Fibroblast of upper back skin (primary cell): ENCODE results near the gene ZNF441.
A peak's percentile ranks its signal among the peaks of the same experiment; 100 is the strongest.
"Not testable (repeated sequence)": the region's sequence is repeated elsewhere in the genome, so short reads cannot be mapped to it uniquely, and the experiment has no call there.

Source experiments
- DNase-seq: peaks from one replicate; pipeline ENCODE4 v3.0.0-alpha.2; 2013

The ZNF441 gene

DNA sequence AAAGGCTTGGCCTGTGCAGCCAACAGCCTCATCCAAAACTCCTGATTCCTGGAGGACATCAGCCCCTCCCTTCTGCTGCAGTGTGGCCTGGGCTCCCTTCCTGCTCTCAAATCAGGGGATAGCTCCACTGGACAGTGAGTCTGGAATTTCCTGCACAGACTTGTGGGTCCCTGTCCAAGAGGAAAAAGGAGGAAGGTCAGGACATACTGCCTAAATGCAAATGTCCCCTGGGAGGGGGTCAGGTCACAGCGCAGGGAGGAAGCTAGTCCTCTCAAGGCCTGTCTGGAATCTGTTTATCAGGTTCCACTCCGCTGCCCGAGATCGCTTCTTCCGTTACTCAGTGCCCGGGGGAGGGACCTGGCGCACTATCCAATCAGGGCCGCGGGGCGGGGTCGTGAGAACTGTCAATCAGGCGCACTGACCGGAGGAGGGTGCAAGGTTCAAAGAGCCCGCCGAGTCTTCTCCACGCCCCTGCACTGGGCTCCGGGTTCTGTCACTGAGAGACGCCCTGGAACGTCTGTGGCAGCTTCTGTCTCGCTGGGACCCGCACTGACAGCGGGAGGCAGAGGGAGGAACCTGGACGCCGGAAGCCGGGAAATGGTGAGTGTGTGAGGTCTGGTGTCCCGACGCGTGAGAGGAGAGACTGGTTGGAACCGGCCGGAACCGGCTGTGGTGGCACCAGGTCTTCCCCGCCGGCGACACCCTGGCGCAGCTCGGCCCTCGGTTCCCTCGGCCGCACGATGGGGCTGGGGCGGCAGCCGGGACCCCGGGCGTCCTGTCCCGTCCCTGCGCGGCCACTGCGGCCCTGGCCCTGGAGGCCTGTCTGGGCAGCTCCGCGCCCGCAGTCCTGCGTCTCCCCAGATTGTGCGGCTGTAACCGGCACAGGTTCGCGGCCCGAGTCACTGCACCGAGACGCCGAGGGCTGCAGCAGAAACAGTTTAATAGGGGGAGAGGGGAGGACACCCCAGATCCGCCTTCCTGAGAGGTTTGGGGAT is at the start of gene ZNF441:
ZNF441 (plus strand) TSS at position 404 of the 995 bp plus-strand sequence; CDS start at position 598, 194 bp downstream.
- DNase-seq: peak; percentile 91

DNA sequence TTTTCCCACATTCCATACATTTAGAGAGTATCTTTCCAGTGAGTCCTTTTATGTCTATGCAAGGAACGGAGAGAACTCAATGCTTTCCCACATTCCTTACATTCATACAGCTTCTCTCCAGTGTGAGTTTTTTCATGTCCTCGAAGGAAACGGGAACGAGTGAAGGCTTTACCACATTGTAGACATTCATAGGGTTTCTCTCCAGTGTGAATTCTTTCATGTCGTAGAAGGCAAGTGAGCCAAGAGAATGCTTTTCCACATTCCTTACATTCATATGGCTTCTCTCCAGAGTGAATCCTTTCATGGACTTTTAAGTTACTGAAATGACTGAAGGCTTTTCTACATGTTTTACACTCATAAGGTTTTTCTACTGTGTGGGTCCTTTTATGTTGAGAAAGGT is 45.1 kb upstream of the ZNF441 start:
- DNase-seq: no peak

DNA sequence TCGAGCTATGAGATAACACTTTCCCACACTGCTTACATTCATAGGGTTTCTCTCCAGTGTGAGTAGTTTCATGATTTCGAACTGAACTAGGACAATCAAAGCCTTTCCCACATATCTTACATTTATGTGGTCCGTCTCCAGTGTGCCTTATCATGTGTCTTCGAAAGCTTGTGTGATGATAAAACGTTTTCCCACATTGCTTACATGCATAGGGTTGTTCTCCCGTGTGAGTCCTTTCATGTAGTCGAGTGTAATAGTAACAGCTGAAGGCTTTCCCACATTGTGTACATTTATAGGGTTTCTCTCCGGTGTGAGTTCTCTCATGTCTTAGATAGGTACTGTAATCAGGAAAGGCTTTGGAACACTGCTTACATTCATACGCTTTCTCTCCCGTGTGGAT is 44.4 kb upstream of the ZNF441 start:
- DNase-seq: no peak

DNA sequence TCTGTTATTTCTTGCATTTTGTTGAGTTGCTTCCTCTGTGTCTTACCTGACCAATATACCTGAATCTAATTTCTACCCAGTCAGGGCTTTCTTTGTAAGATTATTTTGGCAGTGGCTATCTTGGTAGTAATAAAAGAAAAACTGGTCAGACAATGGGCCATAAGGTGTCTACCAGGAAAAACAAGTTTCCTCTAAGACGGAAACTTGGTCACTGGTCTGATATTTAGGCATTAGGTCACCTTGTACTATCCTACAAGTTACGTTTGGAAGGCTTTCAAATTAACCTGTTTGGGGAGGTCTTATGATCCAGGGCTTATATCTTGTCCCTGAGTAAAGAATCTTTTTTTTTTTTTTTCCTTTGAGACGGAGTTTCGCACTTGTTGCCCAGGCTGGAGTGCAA is 37.2 kb upstream of the ZNF441 start:
- no peak for DNase-seq

DNA sequence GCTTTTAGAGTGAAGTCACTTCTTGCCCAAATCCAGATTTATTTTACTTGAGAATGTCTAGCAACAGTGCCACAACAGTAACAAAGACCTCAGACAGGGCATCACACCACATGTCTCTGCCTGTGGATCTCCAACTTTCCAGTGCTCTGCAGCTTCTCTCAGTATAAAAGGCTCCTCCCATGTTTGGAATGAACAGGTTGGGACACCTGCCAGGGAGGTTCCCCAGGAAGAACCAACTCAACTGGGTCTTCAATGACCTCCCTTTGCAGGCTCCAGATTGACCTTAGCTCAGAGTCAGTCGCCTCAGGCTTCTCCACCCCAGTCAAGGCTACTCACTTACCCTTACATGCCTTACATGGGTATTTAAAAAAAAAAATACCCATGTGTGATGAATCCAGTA is 31.4 kb upstream of the ZNF441 start:
- no peak for DNase-seq

DNA sequence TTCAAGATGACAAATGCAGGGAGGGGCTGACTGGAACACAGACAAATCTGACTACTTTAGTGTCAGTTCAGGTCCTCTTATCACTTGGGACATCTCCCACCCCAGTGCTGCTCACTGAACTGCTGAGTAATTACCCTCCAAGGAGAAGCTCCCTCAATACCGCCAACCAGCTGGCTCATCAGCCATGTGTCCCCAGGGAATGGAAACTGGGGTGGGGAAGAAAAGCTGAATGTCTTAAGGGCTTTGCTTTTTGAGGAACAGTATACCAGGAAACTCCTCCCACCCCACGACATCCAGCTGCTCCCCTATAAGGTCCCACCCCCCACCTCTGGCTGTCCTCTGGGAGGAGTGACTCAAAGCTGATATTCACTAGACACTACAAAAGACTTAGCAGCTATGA is 30.1 kb upstream of the ZNF441 start:
- peak; percentile 38 for DNase-seq

DNA sequence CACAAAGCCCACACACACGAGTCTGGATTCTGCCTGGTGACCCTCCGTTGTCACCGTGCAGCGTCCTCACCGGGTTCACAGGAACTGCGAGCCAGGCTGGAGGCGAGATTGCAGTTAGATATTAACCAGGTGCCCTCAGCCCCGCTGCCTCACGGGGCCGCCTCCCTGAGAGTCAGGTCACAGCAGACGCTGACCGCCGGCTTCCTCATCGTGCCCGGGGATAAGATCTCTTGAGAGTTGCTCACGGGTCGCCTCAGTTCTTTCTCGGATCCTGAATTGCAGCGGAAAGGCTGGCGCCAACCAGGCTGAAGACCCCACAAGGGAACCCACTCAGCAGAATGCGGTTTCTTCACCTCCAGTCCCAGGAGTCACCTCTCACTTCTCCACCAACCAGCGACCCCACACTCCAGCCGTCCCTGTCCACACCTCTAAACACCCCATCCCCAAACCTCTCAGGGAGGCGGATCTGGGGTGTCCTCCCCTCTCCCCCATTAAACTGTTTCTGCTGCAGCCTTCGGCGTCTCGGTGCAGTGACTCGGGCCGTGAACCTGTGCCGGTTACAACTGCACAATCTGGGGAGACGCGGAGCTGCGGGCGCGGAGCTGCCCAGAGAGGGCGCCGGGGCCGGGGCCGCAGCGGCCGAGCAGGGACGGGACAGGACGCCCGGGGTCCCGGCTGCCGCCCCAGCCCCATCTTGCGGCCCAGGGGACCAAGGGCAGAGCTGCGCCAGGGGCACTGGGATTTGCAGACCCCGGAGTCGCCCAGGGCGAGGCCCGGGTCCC is 28.6 kb upstream of the ZNF441 start:
- DNase-seq: no peak

DNA sequence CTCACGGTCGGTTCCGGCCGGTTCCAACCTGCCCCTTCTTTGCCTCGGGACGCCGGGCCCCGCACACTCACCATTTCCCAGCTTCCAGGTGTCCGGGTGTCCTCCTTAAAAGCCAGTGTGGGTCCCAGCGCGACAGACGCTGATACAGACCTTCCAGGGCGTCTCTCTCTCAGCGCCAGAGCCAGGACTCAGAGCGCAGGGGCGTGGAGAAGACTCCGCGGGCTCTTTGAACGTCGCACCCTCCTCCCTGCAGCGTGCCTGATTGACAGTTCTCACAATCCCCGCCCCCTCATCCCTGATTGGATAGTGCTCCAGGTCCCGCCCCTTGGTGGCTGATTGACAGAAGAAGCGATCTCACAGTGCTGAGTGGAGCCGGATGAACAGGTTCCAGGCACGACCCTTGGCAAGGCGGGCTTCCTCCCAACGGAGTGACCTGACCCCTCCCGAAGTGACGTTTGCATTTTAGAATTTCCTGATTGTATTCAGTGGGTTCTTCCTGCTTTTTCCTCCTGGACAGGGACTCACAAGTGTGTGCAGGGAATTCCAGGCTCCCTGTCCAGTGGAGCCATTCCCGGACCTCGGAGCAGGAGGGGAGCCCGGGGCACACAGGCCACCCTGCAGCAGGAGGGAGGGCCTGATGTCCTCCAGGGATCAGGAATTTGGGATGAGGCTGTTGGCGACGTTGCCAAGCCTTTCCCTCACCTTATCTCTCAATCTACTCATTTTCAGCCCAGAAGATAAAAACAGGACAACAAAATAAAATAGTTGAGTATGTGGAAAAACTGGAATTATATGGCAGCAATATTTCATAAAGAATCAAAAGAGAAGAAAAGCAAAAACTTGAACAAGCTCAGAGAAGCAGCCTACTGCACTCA is 27.8 kb upstream of the ZNF441 start, which contains the start of gene ZNF823:
ZNF823 (minus strand) TSS at position 201 of the 875 bp plus-strand sequence; CDS start at position 74, 127 bp downstream.
- peak; percentile 98 for DNase-seq

DNA sequence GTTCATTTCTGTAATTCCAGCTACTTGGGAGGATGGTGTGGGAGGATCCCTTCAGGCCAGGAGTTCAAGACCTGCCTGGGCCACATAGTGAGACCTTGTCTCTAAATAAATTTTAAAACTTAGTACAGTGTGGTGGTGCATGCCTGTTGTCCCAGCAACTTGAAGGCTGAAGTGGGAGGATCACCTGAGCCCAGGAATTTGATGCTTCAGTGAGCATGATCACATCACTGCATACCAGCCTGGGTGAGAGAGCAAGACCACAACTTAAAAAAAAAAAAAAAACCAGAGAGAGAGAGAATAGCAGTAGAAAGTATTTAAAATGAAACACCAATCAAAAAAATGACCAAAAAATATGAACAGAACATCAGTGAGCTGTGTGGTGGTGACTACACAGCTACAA is 20.9 kb upstream of the ZNF441 start:
- DNase-seq: no peak

DNA sequence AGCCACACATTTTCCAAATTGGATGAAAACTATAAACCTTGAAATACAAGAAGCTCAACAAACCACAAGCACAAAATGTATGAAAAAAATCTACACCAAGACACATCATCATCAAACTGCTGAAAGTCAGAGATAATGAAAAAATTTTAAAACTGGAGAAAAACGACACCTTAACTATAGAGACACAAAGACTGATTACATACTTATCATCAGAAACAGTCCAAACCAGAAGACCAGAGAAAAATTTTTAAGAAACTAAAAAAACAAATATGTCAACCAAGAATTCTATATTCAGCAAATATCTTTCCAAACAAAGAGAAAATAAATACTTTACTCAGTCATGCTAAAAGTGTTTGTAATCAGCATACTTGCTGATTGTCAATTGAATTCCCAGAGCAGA is 19.5 kb upstream of the ZNF441 start:
- DNase-seq: no peak

DNA sequence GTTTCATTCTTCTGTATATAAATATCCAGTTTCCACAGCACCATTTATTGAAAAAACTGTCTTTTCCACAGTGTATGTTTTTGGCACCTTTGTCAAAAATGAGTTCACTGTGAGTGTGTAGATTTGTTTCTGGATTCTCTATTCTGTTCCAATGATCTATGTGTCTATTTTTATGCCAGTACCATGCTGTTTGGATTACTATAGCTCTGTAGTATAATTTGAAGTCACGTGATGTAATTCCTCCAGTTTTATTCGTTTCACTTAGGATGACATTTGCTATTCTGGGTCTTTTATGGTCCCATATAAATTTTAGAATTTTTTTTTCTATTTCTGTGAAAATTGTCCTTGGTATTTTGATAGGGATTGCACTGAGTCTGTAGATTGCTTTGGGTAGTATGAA is 17.0 kb upstream of the ZNF441 start:
- no peak for DNase-seq

DNA sequence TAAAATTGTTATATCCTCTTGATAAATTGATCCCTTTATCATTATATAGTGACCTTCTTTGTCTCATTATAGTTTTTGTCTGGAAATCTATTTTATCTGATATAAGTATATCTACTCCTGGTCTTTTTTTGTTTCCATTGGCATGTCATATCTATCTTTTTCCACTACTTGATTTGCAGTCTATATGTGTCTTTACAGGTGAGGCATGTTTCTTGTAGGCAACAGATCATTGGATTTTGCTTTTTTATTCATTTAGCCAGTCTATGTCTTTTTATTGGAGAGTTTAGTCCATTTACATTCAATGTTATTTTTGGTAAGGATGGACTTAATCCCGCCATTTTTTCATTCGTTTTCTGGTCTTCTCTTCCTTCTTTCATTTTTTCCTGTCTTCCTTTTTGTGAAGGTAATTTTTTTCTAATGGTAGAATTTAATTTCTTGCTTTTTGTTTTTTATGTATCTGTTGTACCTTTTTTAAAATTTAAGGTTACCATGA is 14.5 kb upstream of the ZNF441 start:
- DNase-seq: no peak

DNA sequence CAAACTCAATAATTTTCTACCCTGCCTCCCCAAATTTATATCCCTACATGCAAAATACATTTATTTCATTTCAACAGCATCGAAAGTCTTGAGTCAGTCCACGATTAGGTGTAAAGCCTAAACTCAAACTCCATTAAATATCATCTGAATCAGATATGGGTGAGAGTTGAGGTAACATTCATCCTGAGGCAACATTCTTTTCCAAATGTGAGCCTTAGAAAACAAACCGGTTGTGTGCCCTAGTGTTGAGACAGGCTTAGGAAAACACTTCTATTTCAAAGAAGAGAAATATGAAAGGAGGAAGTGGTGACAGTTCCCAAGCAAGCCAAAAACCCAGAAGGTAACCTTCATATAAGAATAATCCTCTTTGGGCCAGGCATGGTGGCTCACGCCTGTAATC is 12.1 kb upstream of the ZNF441 start:
- no peak for DNase-seq

DNA sequence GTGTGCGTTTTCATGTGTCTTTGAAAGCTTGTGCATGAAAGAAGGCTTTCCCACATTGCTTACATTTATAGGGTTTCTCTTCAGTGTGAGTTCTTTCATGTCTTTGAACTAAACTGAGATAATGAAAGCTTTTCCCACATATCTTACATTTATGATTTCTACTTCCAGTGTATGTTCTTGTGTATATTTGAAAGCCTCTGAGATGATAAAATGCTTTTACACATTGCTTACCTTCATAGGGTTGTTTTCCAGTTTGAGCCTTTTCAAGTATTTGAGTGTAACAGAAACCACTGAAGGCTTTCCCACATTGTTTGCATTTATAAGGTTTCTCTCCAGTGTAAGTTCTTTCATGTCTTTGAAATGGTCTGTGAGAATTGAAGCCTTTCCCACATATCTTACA is 9.8 kb upstream of the ZNF441 start:
- DNase-seq: no peak

DNA sequence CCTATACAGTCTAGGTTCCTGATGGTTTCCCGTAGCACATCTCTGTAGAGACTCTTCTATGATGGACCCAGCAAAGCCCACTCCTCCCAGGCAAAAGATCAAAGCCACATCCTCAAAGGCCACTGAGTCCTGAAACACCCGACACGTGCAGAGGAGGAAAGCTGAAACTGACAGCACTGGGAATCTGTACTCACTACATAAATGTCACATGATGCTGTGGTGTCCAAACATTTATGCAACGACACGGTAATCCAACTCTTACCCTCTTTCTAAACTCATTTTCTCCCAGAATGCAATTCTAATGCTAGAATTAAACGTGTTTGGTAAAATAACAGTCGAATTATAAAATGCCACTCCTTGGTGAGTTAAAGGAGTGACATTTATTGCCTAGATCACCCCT is 7.0 kb upstream of the ZNF441 start:
- no peak for DNase-seq

DNA sequence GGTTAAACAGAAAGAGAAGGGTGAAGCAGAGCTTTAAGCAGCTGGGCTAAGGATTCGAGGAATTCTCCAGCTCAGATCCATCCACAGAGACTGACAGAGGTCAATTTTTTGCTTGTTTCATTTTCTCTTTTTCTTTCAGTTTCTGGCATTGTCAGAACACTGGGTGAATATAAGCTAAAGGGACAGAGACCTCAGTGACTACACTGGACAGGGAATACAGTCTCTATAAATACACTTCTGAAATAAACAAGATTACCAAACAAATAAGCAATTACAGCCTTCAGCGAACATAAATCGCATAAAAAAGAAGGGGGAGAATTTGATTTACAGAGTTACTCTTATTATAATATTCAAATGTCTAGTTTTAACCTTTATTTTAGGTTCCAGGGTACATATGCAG is 3.7 kb upstream of the ZNF441 start:
- no peak for DNase-seq

DNA sequence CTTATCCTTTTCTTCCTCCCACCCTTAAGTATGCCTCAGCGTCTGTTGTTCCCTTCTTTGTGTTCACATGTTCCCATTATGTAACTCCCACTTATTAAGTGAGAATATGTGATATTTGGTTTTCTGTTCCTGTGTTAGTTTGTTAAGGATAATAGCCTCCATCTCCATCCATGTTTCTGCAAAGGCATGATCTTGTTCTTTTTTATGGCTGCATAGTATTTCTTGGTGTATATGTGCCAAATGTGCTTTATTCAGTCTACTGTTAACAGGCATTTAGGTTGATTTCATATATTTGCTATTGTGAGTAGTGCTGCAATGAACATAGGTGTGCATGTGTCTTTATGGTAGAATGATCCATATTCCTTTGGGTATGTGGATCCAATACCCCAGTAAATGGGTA is 3.2 kb upstream of the ZNF441 start:
- no peak for DNase-seq

DNA sequence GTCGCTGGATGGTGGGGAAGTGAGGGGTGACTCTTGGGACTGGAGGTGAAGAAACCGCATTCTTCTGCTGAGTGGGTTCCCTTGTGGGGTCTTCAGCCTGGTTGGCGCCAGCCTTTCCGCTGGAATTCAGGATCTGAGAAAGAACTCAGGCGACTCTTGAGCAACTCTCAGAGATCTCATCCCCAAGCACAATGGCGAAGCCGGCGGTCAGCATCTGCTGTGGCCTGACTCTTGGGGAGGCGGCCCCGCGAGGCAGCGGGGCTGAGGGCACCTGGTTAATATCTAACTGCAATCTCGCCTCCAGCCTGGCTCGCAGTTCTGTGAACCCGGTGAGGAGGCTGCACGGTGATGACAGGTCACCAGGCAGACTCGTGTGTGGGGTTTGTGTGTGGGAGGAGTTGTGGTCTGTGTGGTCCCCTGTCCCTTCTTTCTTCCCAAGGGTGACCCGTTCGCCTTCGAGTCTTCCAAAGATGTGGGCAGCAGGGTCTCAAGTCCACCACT is 883 bp downstream of the ZNF441 start:
- peak; percentile 12 for DNase-seq

DNA sequence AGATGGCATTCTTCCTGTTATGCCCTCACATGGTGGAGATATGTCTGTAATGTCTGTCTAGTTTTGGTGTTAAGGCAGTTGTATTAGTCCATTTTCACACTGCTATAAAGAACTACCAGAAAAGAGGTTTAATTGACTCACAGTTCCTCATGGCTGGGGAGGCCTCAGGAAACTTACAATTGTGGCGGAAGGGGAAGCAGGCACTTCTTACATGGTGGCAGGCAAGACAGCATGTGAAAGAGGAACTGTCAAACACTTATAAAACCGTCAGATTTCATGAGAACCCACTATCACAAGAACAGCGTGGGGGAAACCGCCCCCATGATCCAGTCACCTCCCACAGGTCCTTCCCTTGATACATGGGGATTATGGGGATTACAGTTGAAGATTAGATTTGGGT is 3.2 kb downstream of the ZNF441 start:
- DNase-seq: no peak

DNA sequence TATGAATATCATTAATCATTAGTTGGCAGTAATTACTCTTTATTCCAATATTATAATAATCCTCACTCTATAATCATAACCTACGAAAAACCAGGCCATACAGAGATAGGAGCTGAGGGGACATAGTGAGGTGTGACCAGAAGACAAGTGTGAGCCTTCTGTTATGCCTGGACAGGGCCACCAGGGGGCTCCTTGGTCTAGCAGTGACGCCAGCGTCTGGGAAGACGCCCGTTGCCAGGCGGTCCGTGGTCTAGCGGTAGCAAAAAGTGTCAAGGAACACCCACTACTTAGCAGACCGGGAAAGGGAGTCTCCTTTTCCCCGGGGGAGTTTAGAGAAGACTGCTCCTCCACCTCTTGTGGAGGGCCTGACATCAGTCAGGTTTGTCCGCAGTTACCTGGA is 4.7 kb downstream of the ZNF441 start:
- not testable (repeated sequence) for DNase-seq

DNA sequence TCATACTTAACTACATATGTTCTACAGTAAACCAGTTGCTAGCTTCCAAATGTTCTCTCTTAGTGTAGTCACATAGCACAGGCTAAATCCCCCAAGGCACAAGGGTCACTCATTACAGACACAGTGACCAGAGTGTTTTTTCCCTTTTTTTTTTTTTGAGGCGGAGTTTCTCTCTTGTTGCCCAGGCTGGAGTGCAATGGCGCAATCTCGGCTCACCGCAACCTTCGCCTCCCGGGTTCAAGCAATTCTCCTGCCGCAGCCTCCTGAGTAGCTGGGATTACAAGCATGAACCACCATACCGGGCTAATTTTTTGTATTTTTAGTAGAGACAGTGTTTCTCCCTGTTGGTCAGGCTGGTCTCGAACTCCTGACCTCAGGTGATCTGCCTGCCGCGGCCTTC is 9.9 kb downstream of the ZNF441 start:
- DNase-seq: not testable (repeated sequence)

DNA sequence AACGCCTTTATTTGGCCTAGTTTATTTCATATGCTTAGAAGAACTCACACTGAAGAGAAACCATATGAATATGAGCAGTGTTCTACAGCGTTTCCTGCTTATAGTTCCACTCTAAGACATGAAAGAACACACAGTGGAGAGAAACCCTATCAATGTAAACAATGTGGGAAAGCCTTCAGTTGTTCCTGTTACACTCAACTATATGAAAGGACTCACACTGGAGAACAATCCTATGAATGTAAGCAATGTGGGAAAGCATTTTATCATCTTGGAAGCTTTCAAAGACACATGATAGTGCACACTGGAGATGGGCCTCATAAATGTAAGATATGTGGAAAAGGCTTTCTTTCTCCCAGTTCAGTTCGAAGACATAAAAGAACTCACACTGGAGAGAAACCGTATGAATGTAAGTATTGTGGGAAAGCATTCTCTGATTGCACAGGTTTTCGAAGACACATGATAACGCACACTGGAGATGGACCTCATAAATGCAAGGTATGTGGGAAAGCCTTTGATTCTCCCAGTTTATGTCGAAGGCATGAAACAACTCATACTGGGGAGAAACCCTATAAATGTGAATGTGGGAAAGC is 13.7 kb downstream of the ZNF441 start:
- no peak for DNase-seq
